GM18873 (cell line): ENCODE results near the gene DPH7.
"Not testable (repeated sequence)": the region's sequence is repeated elsewhere in the genome, so short reads cannot be mapped to it uniquely, and the experiment has no call there.

Source experiments
- ATAC-seq: cut with Tn5 transposase; IDR thresholded peaks from one replicate; pipeline ENCODE4 v1.9.1; 2021; ENCODE audit warnings: mild to moderate bottlenecking, moderate library complexity, moderate number of reproducible peaks; ENCODE audit not compliant: unreplicated experiment, low FRiP score

The DPH7 gene

GRCh38 chr9:137606734-137607138 is 28.0 kb upstream of the DPH7 start:
- ATAC-seq, result no peak

- no peak for ATAC-seq
Measured at GRCh38 chr9:137606005-137606621, 27.4 kb upstream of the DPH7 start.

- peak; percentile 55 for ATAC-seq
Measured at GRCh38 chr9:137605121-137606004, 26.6 kb upstream of the DPH7 start, which contains the start of gene ARRDC1. ARRDC1 (plus strand) TSS chr9:137605686; CDS start chr9:137605718, 32 bp downstream.

GRCh38 chr9:137604345-137605086 is 25.8 kb upstream of the DPH7 start:
- no peak for ATAC-seq

GRCh38 chr9:137603879-137604278 is 25.2 kb upstream of the DPH7 start:
- no peak for ATAC-seq

GRCh38 chr9:137602661-137603060 is 23.9 kb upstream of the DPH7 start:
- no peak for ATAC-seq

- ATAC-seq, result no peak
Measured at GRCh38 chr9:137598943-137599342, 20.2 kb upstream of the DPH7 start.

GRCh38 chr9:137596577-137596976 is 17.9 kb upstream of the DPH7 start:
- ATAC-seq, result not testable (repeated sequence)

- ATAC-seq, result no peak
Measured at GRCh38 chr9:137593176-137593575, 14.5 kb upstream of the DPH7 start.

GRCh38 chr9:137592767-137593166 is 14.0 kb upstream of the DPH7 start:
- ATAC-seq, result no peak

- peak; percentile 57 for ATAC-seq
Measured at GRCh38 chr9:137590469-137591383, 12.0 kb upstream of the DPH7 start, which contains the start of gene ZMYND19. ZMYND19 (minus strand) TSS chr9:137590512; CDS start chr9:137590263, 249 bp downstream.

- no peak for ATAC-seq
Measured at GRCh38 chr9:137590123-137590468, 11.4 kb upstream of the DPH7 start.

- ATAC-seq, result no peak
Measured at GRCh38 chr9:137589441-137590122, 10.9 kb upstream of the DPH7 start.

GRCh38 chr9:137588891-137589290 is 10.2 kb upstream of the DPH7 start:
- ATAC-seq, result no peak

- ATAC-seq, result no peak
Measured at GRCh38 chr9:137588311-137588710, 9.6 kb upstream of the DPH7 start.

- no peak for ATAC-seq
Measured at GRCh38 chr9:137586854-137587253, 8.1 kb upstream of the DPH7 start.

- ATAC-seq, result no peak
Measured at GRCh38 chr9:137583957-137584356, 5.2 kb upstream of the DPH7 start.

GRCh38 chr9:137583347-137583746 is 4.6 kb upstream of the DPH7 start:
- no peak for ATAC-seq

GRCh38 chr9:137582286-137582860 is 3.6 kb upstream of the DPH7 start:
- no peak for ATAC-seq
